Measurements from ENCODE around the gene TUBA1A.

The TUBA1A gene

GRCh38 chr12:49230176-49230804 lies 41.4 kb upstream of the TUBA1A start:
- TF ChIP-seq, protein P1, sequence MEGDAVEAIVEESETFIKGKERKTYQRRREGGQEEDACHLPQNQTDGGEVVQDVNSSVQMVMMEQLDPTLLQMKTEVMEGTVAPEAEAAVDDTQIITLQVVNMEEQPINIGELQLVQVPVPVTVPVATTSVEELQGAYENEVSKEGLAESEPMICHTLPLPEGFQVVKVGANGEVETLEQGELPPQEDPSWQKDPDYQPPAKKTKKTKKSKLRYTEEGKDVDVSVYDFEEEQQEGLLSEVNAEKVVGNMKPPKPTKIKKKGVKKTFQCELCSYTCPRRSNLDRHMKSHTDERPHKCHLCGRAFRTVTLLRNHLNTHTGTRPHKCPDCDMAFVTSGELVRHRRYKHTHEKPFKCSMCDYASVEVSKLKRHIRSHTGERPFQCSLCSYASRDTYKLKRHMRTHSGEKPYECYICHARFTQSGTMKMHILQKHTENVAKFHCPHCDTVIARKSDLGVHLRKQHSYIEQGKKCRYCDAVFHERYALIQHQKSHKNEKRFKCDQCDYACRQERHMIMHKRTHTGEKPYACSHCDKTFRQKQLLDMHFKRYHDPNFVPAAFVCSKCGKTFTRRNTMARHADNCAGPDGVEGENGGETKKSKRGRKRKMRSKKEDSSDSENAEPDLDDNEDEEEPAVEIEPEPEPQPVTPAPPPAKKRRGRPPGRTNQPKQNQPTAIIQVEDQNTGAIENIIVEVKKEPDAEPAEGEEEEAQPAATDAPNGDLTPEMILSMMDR (IDR thresholded peaks at IDR 0.05; ENCODE audit: low read depth, low read length): no peak
- DNase-seq (ENCODE audit: extremely low read depth, low read depth): no peak

GRCh38 chr12:49228653-49229052 lies 39.8 kb upstream of the TUBA1A start:
- TF ChIP-seq, protein P1 (IDR thresholded peaks at IDR 0.05; ENCODE audit: low read depth, low read length): no peak
- DNase-seq (ENCODE audit: extremely low read depth, low read depth): no peak

- TF ChIP-seq, protein P1 (IDR thresholded peaks at IDR 0.05; ENCODE audit: low read depth, low read length): no peak
- DNase-seq (ENCODE audit: extremely low read depth, low read depth): no peak
These were observed 38.8 kb upstream of the TUBA1A start for GRCh38 chr12:49227713-49228112.

GRCh38 chr12:49225576-49226166 lies 36.8 kb upstream of the TUBA1A start:
- TF ChIP-seq, protein P1 (IDR thresholded peaks at IDR 0.05; ENCODE audit: low read depth, low read length): no peak

DNA sequence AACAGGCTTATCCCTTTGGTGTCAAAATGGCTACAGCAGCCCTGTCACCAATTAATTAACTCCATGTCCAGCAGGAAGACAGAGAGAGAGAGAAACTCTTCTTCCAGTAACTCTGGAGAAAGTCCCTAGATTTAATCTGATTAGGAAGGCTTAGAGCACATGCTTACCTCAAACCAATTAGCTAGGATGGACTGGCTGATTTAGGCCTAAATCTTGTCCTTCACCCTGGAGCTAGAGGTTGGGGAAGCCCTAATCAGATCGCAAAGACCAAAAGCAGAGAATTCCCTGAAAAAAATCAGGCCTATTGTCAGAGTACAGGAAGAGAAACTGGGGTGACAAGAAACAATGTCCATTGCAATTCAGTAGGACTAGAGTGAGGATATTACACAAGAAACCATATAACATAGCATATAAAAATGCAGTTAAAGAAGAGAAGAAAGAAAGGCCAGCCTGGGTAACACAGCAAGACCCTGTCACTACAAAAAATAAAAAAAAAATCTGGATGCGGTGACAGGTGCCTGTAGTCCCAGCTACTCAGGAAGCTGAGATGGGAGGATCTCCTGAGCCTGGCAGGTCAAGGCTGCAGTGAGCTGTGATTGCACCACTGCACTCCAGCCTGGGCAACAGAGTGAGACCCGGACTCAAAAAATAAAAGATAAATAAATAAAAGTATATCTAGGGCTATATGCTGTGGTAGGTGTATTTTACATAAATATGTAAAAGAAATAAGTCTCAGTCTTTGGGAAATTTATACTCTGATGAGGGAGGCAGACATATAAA lies 34.9 kb upstream of the TUBA1A start:
- no peak for DNase-seq (ENCODE audit: extremely low read depth, low read depth)
- TF ChIP-seq, protein P1 (IDR thresholded peaks at IDR 0.05; ENCODE audit: low read depth, low read length): no peak

More at GRCh38 chr12:49225576-49226166, 36.8 kb upstream of the TUBA1A start:
- DNase-seq (ENCODE audit: extremely low read depth, low read depth): no peak

DNA sequence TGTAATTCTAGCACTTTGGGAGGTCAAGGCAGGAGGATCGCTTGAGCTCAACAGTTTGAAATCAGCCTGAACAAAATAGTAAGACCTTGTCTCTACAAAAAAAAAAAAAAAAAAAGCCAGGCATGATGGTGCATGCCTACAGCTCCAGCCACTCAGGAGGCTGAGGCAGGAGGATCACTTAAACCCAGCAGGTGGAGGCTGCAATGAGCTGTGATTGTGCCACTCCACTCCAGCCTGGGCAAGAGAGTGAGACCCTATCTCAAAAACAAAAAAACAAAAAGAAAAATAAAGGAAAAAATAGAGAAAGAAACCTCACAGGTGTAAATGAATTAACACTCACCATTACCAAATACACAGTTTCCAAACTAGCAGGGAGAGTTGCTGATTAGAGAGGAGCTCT lies 34.2 kb upstream of the TUBA1A start:
- DNase-seq (ENCODE audit: extremely low read depth, low read depth): no peak
- TF ChIP-seq, protein P1 (IDR thresholded peaks at IDR 0.05; ENCODE audit: low read depth, low read length): no peak

DNA sequence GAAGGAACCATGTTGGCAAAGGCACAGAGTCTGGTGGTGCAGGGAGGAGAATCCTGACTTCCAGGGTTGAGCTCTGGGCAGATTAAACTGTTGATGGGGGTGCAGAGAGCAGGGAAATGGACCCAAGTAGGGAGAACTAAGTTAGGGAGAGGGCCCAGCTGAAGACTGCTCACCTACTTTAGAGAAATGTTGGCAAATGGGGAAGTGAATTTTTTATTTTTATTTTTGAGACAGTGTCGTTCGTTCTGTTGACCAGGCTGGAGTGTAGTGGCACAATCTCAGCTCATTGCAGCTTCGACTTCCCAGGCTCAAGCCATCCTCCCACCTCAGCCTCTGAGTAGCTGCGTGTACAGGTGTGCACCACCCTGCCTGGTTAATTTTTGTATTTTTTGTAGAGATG lies 32.1 kb upstream of the TUBA1A start:
- TF ChIP-seq, protein P1 (IDR thresholded peaks at IDR 0.05; ENCODE audit: low read depth, low read length): no peak
- no peak for DNase-seq (ENCODE audit: extremely low read depth, low read depth)

Measured in AG09319 (cell line).